COLO668 (cell line): ENCODE measurements around the gene ATP2A1.
"Not testable (repeated sequence)": the region's sequence is repeated elsewhere in the genome, so short reads cannot be mapped to it uniquely, and the experiment has no call there.

Experiments
- DNase-seq: peaks from one replicate; lab custom pipeline; 2025; ENCODE audit not compliant: unreplicated experiment; lab: John Stamatoyannopoulos, UW

Gene ATP2A1

DNA sequence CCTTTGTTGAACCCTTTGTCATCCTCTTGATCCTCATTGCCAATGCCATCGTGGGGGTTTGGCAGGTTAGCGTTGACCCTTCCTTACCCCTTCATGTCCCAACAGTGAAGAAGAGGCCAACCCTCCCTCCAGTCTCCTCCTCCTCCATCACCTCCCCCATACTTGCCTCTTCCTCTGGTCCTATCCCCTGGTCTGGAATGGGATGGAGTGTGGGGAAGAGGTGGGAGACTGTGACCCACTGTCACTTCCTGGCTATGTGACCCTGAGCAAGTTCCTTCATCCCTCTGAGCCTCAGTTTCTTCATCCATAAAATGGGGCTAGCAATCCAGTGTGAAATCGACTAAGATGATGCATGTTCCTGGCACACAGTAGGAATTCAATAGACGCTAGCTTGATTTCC lies 2.7 kb downstream of the ATP2A1 start:
- no peak for DNase-seq

DNA sequence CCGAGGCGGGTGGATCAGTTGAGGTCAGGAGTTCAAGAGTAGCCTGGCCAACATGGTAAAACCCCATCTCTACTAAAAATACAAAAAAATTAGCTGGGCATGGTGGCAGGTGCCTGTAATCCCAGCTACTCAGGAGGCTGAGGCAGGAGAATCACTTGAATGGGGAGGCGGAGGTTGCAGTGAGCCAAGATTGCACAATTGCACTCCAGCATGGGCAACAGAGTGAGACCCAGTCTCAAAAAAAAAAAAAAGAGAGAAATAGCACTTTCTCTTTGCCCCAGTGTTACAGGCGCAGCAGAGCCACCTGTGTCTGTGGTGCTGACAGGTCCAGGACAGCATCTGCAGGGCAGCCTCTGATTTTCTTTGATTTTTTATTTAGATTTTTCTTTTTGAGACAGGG lies 3.3 kb downstream of the ATP2A1 start:
- DNase-seq, result not testable (repeated sequence)

DNA sequence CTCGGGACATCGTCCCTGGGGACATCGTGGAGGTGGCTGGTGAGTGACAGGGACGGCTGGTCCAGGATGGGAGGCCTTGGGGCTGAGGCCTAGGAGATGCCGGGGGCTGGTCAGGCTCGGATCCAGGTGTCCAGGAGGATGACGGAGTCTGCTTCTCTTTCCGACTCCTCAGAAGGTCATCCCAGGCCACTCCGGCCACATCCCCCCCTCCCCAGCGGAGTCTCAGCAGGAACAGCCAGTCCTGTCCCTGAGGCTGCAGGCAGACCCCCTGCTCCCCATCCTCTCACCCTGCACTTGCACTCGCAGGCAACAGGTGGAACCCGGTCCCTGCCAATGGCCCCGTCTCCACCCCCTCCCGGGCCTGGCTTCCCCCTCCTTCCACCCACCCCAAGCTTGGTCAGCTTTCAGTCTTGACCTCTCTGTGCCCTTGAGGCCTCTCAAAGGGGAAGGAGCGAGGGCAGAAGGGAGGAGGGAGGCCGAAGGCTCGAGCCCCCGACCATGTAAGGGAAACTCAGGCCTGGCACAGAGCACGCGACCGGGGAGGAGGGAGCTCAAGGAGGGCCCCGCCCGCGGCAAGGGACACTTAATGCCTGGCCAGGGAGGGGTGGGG lies 4.4 kb downstream of the ATP2A1 start:
- DNase-seq, result no peak

DNA sequence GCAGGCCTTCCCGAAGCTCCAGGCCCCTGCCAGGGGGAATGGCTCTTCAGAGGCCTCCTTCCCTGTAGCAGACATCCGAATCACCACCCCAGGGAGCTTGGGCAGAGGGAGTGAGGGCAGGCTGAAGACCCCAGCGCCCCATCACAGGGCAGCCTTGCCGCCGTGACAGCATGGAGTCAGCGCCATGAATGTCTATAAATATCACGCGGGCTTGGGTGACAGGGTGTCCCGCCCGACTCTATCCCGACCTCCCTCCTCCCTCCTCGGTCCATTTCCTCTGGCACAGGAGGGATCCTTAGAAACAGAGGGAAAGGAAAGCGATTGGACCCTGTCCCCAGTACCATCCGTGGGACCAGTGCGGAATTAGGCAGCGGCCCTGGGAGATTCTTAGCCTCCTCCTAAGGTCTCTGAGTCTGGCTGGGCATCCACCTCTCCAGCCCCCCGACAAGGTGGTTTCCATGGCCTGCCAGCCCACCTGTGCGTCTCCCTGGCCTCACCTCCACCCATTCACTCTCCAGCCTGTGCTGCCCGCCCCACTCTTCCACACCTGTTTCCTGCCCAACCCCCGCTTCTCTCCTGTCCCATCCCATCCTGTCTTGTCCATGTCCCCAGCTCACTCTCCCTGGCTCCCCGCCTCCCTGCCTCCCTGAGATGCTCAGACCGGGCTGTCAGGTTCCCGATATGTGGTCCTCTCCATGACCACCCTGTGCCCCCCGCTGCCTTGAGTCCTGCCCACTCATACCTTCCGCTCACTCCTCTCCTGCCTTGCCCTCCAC lies 5.1 kb downstream of the ATP2A1 start:
- DNase-seq, result peak; percentile 36

DNA sequence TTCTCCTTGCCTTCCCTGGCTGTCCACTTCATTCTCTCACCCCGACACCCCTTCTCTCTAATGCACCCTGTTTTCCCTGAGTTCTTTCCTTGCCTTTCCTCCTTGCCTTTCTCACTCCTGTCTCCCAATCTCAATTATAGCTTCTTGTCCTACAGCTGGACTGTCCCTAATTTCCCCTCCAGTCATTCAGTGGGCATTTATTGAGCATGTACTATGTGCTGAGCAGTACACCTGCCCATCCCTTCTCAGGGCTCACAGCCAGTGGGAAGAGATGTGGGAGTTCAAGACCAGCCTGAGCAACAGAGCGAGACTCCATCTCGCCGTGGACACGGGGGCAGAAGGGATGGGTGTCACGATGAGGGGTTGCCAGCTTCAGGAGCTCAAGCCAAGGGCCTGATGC lies 5.8 kb downstream of the ATP2A1 start:
- DNase-seq, result no peak

DNA sequence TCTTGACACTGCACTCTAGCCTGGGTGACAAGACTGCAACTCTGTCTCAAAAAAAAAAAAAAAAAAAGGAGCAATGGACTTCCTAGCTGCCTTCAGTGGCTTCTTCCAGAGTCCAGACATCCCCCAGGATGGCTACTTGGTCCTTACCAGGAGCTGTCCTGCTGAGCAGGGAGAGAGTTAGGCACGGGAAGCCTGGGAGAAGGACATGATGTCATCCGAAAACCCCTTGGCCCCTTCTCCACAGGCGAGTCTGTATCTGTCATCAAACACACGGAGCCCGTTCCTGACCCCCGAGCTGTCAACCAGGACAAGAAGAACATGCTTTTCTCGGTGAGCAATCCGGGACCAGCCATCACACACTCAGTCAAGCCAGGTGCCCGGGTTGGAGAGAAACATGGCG lies 8.7 kb downstream of the ATP2A1 start:
- no peak for DNase-seq

DNA sequence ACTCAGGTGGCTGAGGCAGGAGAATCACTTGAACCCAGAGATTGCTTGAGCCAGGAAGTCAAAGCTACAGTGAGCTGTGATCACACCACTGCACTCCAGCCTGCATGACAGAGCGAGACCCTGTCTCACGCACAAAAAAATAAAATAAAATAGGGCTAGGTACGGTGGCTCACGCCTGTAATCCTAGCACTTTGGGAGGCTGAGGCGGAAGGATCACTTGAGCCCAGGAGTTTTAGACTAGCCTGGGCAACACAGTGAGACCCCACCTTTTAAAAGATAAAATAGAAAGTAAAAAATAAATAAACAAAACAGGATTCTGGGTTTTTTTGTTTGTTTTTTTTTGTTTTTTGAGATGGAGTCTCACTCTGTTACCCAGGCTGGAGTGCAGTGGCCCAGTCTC lies 12.1 kb downstream of the ATP2A1 start:
- not testable (repeated sequence) for DNase-seq

DNA sequence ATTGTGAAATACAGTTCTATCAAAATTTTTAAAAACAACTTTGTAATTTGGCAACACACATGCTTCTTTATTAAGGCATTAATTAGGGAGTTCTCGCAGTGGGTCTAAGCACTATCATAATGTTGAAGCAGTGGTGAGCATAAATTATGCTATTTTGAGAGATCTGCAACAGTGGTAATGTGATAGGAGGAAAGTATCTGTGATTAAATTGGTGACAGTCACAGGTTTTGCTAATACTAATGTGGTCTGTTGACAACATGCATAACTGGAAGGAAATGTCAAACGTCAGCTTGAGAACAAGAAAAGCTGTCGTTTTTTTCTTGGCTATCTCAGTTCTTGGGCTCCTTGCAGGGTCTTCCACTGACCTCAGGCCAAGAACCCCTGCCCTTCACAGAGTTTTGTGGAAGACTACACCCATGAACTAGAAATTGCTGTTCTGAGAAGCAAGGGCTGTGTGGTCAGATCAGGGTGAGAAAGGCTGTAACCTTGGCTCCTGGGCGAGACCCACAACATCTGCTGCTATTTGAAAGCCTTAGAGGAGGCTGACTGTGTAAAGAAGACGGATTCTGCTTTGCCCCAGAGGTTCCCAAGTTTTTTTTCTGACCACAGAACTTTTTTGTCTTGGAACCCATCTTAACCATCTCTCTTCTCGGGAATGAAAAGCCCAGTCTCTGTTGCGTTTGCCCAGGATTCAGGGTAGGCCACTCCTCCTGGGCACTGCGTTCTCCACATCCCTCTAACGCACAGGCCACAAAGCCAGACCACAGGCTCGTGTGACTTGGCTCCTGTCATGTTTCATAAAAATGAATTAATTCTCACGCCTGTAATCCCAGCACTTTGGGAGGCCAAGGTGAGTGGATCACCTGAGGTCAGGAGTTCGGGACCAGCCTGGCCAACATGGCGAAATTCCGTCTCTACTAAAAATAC lies 13.9 kb downstream of the ATP2A1 start:
- DNase-seq, result no peak

DNA sequence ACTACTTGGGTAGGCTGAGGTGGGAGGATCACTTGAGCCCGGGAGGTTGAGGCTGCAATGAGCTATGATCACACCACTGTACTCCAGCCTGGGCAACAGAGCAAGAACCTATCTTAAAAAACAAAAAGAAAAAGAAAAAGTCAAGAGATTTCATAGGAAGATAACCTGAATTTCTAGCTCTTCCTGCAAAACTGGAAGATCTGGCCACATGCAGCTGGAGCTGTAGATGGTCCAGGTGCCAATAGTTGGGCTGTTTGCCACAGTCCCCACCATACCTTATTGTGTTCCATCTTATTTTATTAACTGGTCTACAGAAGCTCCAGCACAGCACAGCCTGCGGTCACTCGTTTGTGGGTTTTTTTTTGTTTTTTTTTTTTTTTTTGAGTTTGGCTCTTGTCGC lies 15.0 kb downstream of the ATP2A1 start:
- DNase-seq, result no peak

DNA sequence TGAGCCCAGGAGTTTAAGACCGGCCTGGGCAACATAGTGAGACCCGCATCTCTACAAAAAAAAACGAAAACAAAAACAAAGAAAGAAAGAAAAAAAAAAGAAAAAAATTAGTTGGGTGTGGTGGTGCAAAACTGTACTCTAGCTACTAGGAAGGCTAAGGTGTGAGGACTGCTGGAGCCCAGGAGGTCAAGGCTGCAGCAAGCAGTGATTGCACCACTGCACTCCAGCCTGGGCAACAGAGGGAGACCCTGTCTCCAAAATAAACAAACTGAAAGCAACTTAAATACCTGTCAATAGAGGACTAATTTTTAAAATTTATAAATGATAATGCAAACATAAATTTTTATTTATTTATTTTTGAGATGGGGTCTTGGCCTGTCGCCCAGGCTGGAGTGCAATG lies 17.3 kb downstream of the ATP2A1 start:
- DNase-seq, result no peak

DNA sequence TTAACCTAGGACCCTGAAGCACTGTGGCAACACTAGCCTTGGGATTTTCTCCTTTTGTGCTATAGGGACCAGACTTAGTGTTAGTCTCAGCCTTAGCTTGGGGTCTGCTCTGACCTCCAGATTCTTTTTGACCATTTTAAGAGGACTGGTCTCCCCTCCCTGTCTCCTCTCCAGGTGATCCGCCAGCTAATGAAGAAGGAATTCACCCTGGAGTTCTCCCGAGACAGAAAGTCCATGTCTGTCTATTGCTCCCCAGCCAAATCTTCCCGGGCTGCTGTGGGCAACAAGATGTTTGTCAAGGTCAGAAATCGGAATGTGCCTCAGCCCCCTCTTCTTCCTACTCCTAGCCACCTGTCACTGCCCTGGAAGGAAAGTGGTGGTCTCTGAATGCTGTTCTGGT lies 19.5 kb downstream of the ATP2A1 start:
- DNase-seq, result no peak

DNA sequence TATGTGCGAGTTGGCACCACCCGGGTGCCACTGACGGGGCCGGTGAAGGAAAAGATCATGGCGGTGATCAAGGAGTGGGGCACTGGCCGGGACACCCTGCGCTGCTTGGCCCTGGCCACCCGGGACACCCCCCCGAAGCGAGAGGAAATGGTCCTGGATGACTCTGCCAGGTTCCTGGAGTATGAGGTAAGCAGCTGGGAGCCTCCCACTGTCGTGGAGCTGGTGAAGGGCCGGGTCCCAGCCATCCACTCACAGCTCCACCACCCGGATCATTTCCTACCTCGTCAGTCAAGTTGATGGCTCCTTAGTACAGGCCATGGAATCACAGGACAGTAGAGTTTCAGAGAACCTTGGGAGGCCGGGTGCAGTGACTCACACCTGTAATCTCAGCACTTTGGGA lies 20.0 kb downstream of the ATP2A1 start:
- DNase-seq, result no peak

DNA sequence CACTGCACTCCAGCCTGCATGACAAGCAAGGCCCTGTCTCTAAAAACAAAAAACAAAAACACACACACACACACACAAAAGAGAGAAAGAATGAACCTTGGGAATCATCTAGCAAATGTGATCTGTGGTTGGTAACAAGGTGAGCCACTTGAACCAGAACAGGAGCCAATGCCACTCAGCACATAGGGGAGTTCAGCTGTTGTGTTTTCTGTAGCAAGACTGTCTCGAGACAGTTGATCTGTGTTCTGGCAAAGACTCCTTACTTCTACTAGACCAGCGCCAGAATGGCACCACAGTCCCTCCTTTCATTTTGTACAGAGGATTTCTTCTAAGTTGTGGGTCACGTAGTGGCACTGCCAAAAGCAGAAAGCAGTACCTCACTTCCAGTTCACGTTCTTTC lies 20.7 kb downstream of the ATP2A1 start:
- no peak for DNase-seq

DNA sequence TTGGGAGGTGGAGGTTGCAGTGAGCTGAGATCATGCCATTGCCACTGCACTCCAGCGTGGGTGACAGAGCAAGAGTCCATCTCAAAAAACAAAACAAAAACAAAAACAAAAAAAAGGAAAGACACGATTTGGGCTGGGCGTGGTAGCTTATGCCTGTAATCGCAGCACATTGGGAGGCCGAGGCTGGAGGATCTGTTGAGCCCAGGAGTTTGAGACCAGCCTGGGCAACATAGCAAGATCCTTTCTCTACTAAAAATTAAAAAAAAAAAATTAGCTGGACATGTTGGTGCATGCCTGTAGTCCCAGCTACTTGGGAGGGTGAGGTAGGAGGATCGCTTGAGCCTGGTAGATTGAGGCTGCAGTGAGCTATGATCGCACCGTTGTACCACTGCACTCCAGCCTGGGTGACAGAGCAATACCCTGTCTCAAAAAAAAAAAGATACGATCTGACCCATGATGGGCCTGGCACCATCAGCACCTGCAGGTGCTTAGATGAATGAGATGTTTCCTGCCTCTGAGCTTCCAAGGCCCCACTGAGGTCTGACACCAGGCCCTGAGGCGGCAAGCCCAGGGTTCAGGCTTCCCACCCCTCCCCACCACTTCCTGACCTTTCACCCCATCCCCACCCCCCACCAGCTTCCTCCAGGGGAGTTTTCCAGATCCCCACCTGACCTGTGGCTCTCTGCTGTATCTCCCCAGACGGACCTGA lies 21.7 kb downstream of the ATP2A1 start:
- DNase-seq, result no peak

DNA sequence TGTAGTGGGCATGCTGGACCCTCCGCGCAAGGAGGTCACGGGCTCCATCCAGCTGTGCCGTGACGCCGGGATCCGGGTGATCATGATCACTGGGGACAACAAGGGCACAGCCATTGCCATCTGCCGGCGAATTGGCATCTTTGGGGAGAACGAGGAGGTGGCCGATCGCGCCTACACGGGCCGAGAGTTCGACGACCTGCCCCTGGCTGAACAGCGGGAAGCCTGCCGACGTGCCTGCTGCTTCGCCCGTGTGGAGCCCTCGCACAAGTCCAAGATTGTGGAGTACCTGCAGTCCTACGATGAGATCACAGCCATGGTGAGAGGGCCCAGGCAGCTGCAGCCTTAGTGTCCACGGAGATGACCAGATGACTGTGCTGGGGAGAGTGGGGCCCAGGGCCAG lies 22.3 kb downstream of the ATP2A1 start:
- no peak for DNase-seq

DNA sequence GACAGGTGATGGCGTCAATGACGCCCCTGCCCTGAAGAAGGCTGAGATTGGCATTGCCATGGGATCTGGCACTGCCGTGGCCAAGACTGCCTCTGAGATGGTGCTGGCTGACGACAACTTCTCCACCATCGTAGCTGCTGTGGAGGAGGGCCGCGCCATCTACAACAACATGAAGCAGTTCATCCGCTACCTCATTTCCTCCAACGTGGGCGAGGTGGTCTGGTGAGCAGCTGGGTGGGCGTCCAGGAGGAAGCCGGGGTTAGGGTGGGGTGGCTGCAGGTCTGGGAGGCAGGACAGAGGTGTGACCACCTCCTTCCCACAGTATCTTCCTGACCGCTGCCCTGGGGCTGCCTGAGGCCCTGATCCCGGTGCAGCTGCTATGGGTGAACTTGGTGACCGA lies 23.6 kb downstream of the ATP2A1 start:
- no peak for DNase-seq

DNA sequence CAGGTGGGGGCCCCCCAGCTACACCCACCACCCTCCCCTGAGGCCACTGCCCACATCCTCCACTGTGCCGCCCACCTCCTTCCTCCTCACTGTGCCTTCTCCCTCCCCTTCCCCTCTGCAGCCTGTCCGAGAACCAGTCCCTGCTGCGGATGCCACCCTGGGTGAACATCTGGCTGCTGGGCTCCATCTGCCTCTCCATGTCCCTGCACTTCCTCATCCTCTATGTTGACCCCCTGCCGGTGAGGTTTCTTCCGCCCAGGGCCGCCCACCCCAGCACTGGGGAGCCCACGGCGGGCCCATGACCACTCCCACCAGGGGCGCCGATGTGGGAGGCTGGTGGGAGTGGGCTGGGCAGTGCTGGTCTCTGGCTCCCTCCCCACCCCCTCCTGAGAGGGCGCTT lies 24.6 kb downstream of the ATP2A1 start:
- DNase-seq, result no peak

DNA sequence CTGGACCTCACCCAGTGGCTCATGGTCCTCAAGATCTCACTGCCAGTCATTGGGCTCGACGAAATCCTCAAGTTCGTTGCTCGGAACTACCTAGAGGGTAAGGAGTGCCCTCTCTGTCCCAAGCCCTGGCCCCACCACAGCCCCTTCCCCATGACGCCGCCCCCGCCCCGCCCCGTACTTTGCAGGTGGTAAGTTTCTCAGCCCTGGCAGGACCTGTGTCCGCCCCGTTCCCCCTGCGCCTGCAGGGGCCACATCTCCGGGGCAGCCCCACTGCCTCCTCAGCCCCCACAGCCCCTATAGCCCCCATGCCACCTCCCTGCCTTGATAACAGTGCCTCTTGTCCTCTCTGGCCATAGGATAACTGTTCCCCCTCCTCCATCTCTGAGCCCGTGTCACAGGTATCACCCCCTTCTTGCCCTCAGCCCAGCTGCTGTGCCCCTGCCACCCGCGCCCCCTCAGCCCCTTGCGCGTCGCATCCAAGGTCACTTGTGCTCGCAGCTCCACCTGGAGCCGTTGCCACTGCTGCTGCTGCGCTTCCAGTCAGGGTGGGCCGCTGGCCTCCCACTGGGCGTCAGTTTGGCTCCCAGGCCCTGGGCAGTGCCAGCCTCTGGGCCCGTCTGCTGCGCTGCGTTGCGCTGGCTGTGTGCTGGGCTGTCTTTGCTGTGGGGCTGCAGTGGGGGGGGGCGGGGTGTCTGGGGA lies 25.2 kb downstream of the ATP2A1 start:
- no peak for DNase-seq

DNA sequence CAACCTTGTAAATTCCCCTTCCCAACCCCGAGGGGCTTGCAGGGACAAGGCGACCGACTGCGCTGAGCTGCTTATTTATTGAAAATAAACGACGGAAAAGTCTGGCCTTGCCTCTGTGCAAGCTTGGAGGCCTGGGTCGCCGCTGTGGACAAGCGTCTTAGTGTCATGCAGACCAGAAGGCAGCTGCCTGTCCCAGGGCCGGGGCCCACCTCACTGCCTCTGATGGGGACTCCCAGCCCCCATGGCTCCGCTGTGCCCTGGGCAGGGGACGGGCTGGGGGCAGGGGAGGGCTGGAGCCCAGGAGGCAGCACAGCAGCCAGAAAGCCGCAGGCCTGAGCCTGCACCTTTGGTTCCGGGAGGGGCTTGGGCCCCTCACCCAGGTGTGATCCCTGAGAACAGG lies 26.1 kb downstream of the ATP2A1 start:
- no peak for DNase-seq

DNA sequence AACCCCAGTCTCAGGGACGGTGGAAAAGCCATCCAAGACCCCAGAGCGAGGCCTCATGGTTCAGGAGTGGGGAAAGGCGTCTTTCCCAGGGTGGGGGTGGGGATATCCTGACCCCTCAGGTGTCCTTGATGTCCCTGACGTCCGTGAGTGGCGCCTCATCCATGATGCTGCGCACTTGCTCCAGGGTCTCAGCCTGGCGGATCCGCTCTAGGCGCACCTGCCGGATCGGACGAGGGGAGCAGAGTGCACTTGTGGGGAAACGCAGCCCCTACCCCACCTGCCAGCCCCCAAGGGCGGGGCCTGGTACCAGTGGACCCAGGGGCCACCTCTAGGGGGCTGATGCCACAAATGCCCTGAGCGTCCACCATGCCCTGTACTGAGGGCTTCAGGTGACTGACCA lies 26.5 kb downstream of the ATP2A1 start:
- no peak for DNase-seq
